IMR-90 (cell line): Measurements from ENCODE around the gene SEH1L.

ENCODE experiments used
- BHLHE40 ChIP-seq: fragments of 150-350 bp; IDR thresholded peaks from 2 replicates; pipeline ENCODE4 v1.6.1; 2016; ENCODE audit warnings: mild to moderate bottlenecking, low read depth, low read length
- CHD1 ChIP-seq: IDR thresholded peaks from 2 replicates; pipeline ENCODE4 v1.6.1; 2012; ENCODE audit warnings: low read depth, low read length, improper control_type of control experiment
- CTCF ChIP-seq: conservative IDR thresholded peaks from 2 replicates; pipeline ENCODE4 v1.5.1; 2012; ENCODE audit warnings: mild to moderate bottlenecking, low read depth, low read length, improper control_type of control experiment
- FOS ChIP-seq: fragments of 150-350 bp; IDR thresholded peaks from 2 replicates; pipeline ENCODE4 v1.6.1; 2016; ENCODE audit warnings: low read depth, low read length
- MAZ ChIP-seq: IDR thresholded peaks from 2 replicates; pipeline ENCODE4 v1.6.1; 2012; ENCODE audit warnings: low read depth, mild to moderate bottlenecking, low read length, improper control_type of control experiment, moderate library complexity, borderline replicate concordance
- POLR2A ChIP-seq: IDR thresholded peaks from 2 replicates; pipeline ENCODE4 v1.6.1; 2012; ENCODE audit warnings: mild to moderate bottlenecking, low read depth, low read length
- SMC3 ChIP-seq: fragments of 150-350 bp; IDR thresholded peaks from 2 replicates; pipeline ENCODE4 v1.6.1; 2016; ENCODE audit warnings: low read depth, mild to moderate bottlenecking, antibody characterized with exemption, low read length, moderate library complexity

DNA sequence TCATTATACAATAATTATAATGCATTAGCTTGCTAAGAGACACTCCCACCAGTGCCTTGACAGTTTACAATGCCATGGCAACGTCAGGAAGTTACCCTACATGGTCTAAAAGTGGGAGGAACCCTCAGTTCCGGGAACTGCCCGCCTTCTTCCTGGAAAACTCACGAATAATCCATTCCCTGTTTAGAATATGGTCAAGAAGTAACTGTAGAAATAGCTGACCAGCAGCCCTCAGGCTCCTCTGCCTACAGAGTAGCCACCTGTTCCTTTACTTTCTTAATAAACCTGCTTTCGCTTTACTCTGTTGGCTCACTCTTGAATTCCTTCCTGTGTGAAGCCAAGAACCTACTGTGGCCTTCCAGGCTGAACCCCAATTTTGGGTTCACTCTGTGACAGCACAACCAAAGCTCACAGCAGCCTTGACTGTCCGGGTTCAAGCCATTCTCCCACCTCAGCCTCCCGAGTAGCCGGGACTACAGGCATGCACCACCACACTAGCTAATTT is 43.7 kb upstream of the SEH1L start:
- TF ChIP-seq SMC3 = no peak
- no peak for TF ChIP-seq CTCF
- no peak for TF ChIP-seq FOS
- TF ChIP-seq POLR2A = no peak
- no peak for TF ChIP-seq BHLHE40
- TF ChIP-seq MAZ = no peak
- TF ChIP-seq CHD1 = no peak
